ENCODE results near the gene NR6A1.

GRCh38 chr9:124473310-124473709 is 297.8 kb downstream of the NR6A1 start:
- TF ChIP-seq EZH2 (IDR thresholded peaks at IDR 0.05; ENCODE audit: low read depth, low read length, severe bottlenecking) = no peak
- TF ChIP-seq MAX (IDR thresholded peaks at IDR 0.05) = no peak
- no peak for TF ChIP-seq CHD2 (IDR thresholded peaks at IDR 0.05; ENCODE audit: low read length)
- no peak for TF ChIP-seq EP300 (IDR thresholded peaks at IDR 0.05; ENCODE audit: borderline replicate concordance in 1 of 2, low read depth in 2 of 2, low read length in 2 of 2)
- TF ChIP-seq, protein P1, sequence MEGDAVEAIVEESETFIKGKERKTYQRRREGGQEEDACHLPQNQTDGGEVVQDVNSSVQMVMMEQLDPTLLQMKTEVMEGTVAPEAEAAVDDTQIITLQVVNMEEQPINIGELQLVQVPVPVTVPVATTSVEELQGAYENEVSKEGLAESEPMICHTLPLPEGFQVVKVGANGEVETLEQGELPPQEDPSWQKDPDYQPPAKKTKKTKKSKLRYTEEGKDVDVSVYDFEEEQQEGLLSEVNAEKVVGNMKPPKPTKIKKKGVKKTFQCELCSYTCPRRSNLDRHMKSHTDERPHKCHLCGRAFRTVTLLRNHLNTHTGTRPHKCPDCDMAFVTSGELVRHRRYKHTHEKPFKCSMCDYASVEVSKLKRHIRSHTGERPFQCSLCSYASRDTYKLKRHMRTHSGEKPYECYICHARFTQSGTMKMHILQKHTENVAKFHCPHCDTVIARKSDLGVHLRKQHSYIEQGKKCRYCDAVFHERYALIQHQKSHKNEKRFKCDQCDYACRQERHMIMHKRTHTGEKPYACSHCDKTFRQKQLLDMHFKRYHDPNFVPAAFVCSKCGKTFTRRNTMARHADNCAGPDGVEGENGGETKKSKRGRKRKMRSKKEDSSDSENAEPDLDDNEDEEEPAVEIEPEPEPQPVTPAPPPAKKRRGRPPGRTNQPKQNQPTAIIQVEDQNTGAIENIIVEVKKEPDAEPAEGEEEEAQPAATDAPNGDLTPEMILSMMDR (IDR thresholded peaks at IDR 0.05; ENCODE audit: control extremely low read depth in 1 of 3, insufficient read depth in 1 of 3, low read depth in 1 of 3, low read length in 3 of 3) = no peak
- TF ChIP-seq SP4 (IDR thresholded peaks at IDR 0.05; ENCODE audit: low read length) = no peak
- no peak for TF ChIP-seq POLR2A (IDR thresholded peaks at IDR 0.05; ENCODE audit: control extremely low read depth in 1 of 2, low read depth in 2 of 2, low read length in 2 of 2)

All from H1 (cell line).